Activated CD8-positive, alpha-beta memory T cell treated with anti-CD3 and anti-CD28 coated beads for 48 hours (primary cell): ENCODE results near the gene DGCR8.
"Not testable (repeated sequence)": the region's sequence is repeated elsewhere in the genome, so short reads cannot be mapped to it uniquely, and the experiment has no call there.

Source experiments
- DNase-seq, 3 experiments: peaks; one replicate each; pipeline ENCODE4 v3.0.0-alpha.2; 2020; ENCODE audit warnings: low read depth in 2 of 3, low spot score in 2 of 3

Gene DGCR8

DNA sequence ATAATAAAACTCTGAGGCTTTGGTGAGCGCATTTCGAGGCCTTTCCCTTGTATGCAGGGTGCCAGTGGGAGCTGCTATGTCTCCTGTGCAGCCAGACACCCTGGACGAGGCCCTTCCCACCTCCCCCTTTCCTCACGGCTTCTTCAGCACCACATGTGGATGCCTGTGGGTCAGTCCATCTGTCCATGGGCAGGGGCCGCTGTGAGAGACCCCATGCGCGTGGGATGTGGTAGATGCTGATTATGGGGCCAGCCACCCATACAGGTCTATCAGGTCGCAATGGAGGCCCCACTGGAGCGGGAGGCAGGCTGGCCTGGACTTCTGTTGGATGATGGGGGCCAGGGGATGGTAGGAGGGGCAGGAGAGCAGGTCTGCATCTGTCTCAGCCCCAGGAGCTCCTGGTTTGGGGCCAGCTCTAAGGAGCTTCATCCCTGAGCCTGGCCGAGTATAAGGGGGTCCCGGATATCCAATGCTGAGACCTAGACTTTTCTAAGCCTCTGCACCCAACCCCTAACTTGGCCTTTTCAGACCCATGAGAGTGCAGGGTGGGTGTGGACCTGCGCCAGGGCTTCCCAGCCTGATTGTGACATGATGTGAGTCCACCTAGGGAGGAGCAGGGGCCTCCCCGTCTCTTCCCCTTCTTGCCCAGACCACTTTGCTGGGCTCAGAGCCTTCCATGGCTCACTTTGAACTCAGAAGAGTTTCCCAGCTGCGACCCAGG lies 14.0 kb upstream of the DGCR8 start:
- no peak for DNase-seq

DNA sequence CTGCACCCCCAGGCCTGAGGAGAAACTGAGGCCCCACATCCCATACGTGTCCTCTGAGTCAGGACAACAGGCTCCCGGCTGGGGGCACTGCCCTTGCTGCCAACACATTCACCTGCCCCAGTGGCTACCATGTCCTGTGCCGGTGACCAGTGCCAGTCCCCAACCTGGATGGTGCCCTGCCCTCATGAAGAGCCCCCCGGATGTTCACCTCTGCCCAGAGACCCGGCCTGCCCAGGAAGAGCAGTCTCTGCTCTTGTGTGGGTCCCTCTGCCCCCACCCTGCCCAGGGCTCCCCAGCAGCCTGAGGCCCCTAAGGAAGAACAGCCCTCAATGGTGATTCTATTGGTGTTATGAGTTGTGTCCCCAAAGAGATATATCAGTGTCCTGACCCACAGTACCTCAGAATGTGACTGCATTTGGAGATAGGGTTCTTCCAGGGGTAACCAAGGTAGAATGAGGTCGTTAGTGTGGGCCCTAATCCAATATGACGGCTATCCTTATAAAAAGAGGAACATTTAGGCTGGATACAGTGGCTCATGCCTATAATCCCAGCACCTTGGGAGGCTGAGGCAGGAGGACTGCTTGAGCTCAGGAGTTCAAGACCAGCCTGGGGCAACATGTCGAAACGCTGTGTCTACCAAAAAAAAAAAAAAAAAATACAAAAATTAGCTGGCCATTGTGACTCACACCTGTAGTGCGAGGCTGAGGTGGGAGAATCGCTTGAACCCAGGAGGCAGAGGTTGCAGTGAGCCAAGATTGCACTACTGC lies 13.2 kb upstream of the DGCR8 start:
- no peak for DNase-seq

GRCh38 chr22:20067384-20067682 lies 12.7 kb upstream of the DGCR8 start:
- not testable (repeated sequence) for DNase-seq

DNA sequence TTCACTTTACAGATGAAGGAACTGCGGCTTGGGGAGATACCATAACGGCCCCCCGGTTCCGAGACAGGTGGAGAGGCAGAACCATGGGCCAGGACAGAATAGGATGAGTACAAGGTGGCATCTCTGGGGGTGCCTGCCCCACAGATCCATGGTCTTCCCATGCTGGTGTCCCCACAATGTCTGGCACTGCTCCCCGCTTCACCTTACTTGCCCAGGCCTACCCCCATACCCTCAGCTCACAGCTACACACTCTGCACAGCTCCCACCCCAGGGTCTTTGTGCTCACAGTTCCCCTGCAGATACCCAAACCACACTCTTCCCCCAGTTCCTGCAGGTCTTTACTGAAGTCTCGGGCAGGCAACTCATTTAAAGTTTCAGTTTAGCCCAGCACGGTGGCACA lies 11.4 kb upstream of the DGCR8 start:
- no peak for DNase-seq

- DNase-seq: no peak
These were observed 10.6 kb upstream of the DGCR8 start for GRCh38 chr22:20069331-20070042.

- no peak for DNase-seq
These were observed 8.5 kb upstream of the DGCR8 start for GRCh38 chr22:20071524-20071972.

DNA sequence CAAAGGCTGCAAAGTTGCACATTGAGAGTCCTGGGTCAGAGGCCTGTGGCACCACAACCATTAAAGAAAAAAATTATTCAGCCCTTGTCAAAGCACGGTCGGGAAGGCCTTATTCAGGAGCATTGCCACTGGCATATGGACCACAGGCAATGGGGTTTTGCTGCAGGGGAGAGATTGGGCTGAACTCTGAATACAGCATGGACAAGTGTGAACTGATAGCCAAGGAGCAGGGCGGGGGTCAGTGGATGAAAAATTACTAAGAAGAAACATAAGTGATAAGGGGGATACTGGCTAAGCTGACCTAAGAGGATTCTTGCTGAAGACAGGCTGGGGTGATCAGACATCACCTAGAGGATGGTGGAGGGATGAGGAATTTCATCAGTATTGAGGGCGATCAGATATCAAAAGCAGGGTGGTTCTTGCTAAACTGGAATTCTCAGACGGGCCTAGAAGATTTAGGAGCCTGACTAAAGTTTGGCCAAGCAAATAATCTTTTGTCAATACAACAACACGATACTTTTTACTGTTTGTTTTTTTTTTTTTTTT lies 3.3 kb upstream of the DGCR8 start:
- no peak for DNase-seq

GRCh38 chr22:20080445-20080775 lies 369 bp downstream of the DGCR8 start:
- peak in 1 of 3 experiments; percentile 54 for DNase-seq

- DNase-seq: no peak
These were observed 974 bp downstream of the DGCR8 start for GRCh38 chr22:20080776-20081654.

DNA sequence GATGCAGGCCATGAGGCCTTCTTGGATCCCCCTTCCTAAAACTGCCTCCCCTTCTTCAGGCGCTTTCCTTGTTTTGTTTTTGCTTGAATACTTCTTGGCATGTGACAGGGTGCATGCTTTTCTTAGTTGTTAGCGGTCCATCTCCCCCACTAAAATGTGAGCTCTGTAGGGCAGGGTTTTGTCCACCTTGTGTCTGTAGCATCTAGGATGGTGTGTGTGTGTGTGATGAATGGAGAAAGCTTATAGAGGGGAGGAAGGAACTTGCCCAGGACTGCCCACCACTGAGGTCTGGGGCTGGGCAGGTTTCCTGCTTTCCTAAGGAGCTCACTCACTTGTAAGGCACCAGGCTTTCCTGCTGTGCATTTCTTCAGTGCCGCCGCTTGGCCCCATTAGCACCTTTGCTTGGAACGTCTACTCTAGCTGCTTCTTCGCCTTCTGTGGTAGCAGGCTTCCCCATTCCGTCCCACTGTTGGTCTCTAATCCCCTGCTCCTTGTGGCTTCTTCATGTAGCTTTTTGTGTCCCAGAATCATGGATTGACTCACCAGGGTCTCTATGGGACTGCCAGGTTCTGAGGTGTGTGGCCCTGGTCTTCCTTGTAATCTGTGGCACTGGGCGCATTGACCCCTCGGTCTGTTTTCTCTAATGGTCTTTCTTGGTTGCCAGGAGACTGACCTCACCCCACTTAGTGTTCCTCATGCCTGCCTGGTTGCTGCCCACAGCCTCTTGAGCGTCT lies 3.3 kb downstream of the DGCR8 start:
- DNase-seq: no peak

GRCh38 chr22:20083891-20084546 lies 4.0 kb downstream of the DGCR8 start:
- DNase-seq: no peak

DNA sequence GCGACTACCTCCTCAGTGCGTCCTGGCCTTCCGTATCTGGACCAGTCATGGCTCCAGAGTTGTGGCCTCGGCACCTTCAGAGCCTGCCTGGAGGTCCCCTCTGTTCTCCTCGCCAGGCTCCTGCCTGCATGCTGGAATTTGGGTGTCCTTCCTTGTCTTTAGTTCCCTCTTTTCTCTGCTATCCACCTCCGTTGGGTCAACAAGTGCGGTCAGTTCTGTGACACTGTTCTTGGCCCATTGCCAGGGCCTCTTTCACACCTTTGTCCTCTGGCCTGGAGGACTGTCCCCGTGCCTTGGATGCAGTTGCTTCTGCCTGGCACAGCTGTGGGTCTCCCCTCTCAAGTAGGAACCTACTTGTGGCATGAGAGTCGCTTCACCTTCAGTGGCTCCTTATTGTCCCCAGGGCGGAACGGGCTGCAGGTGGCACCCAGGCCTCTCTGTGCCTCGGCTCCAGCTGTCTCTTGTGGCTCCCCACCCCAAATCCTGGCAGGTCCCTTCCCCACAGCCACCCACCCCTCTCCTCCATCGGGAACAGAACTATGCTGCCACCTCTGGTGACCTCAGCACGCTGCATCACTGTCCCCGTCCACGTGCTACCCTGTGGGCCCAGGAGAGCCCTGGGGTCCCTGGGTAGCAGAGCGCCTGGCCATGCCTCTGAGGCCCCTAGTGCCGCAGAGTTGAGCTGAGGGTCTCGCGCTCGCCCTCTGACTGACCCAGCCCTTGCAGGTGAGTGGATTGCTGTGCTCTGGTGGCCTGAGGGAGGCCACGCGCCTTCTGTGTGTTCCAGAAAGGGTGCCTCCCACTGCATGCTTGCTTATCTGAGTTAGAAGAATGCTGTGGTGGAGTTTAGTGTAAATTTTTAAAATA lies 4.7 kb downstream of the DGCR8 start:
- no peak for DNase-seq

GRCh38 chr22:20085651-20086050 lies 5.6 kb downstream of the DGCR8 start:
- DNase-seq: no peak

GRCh38 chr22:20086101-20086599 lies 6.1 kb downstream of the DGCR8 start:
- DNase-seq: no peak

DNA sequence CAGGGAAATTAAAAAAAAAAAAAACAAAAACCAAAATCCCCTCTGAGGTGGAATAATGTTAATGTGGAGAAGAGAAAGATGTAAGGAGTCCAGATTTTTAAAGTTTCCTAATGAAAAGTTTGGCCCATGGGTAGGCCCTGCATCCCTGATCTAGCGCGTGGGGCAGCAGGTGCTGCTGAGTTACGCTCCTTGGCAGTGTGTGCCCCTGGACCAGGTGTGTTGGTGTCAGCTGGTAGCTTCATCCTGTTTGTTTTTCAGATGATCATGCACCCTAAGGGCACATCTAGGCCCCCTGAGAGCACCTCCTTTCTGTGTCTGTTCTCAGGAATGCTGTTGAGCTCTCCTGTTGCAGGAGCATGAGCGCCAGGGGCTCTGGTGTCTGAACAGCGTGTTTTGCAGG lies 6.7 kb downstream of the DGCR8 start:
- DNase-seq: no peak

DNA sequence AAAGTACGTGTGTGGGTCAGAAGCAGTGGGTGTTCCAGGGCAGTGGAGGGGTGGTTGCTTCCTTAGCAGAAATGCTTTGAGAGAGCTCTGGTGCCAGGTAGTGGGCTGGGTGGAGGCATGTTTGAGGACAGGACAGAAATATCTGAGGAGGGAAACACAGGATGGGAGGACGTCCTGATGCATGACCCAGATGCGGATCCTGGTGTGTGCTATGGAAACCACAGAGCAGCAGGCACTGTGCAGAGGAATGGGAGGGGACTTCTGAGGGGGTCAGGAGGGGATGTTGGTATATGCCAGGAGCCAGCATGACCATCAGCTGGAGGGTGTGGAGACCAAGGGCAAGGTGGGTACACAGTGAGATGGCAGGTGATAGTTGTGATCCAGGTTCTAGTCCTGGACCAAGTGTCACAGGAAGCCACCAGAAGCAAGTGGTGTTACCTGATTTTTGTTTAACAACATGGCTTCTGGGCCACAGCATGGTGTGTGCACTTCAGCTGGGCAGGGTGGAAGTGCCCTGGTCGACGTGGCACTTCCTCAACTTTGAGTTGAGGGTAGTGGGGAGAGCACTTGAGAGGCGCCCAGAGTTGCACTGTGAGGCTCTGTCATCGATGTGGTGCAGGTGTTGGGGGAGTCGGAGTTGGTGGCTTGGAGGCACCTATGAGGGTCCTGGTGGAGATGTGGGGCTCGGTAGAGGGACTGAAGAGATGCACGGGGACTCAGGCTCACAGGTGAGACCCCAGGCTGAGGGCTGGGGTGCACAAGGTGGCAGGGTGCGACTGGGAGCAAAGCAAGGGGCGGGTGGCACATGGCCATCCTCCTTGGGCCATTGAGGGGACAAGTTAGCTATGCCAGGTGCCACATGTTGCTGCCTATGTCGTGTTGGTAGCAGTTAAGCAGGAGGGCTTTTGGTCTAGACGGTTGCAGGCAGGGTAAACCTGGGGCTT lies 7.5 kb downstream of the DGCR8 start:
- DNase-seq: no peak

DNA sequence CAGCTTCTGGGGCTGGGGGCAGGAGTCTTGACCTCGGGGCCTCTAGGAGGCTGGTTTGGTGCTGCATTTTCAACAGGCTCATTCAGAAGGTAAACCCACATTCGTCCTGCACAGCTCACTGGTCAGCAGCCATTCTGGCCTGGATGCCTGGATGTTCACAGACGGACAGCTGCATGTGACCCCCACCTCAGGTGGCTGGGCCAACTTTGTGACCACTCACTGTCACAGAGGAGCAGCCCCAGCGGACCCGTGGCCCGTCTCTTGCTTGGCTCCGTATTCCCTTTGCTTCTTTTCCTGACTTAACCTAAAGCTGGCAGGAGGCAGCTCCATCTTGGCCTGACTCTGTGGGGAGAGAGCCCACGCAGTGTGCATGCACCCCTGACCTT lies 8.2 kb downstream of the DGCR8 start:
- DNase-seq: no peak
